GM19025 (cell line): ENCODE data around the gene SIPA1L3.
A peak's percentile ranks its signal among the peaks of the same experiment; 100 is the strongest.
"Not testable (repeated sequence)": the region's sequence is repeated elsewhere in the genome, so short reads cannot be mapped to it uniquely, and the experiment has no call there.

Experiments
- ATAC-seq: cut with Tn5 transposase; IDR thresholded peaks from one replicate; pipeline ENCODE4 v1.9.1; 2021; ENCODE audit warnings: mild to moderate bottlenecking, low read depth, moderate library complexity; ENCODE audit not compliant: unreplicated experiment

The SIPA1L3 gene

GRCh38 chr19:38224014-38224862 is 317.2 kb downstream of the SIPA1L3 start, which contains the start of gene DPF1:
TSS of gene DPF1 (minus strand) at chr19:38224222. CDS start at chr19:38224142, 80 bp downstream.
- ATAC-seq: peak; percentile 72

GRCh38 chr19:38224863-38225218 is 317.8 kb downstream of the SIPA1L3 start:
- ATAC-seq: not testable (repeated sequence)

GRCh38 chr19:38227287-38228004 is 320.4 kb downstream of the SIPA1L3 start:
- ATAC-seq: no peak

- no peak for ATAC-seq
Measured at GRCh38 chr19:38228005-38228377, 321.0 kb downstream of the SIPA1L3 start.

- ATAC-seq: no peak
Measured at GRCh38 chr19:38228491-38229439, 321.8 kb downstream of the SIPA1L3 start.

- peak; percentile 79 for ATAC-seq
Measured at GRCh38 chr19:38229585-38230073, 322.6 kb downstream of the SIPA1L3 start.

GRCh38 chr19:38230506-38231133 is 323.6 kb downstream of the SIPA1L3 start:
- ATAC-seq: not testable (repeated sequence)

- no peak for ATAC-seq
Measured at GRCh38 chr19:38231918-38232317, 324.9 kb downstream of the SIPA1L3 start.

GRCh38 chr19:38233740-38234251 is 326.8 kb downstream of the SIPA1L3 start:
- no peak for ATAC-seq

- ATAC-seq: no peak
Measured at GRCh38 chr19:38234615-38235014, 327.6 kb downstream of the SIPA1L3 start.

GRCh38 chr19:38239816-38240215 is 332.8 kb downstream of the SIPA1L3 start:
- no peak for ATAC-seq

GRCh38 chr19:38243279-38243673 is 336.3 kb downstream of the SIPA1L3 start:
- ATAC-seq: no peak

GRCh38 chr19:38245826-38246498 is 339.0 kb downstream of the SIPA1L3 start:
- no peak for ATAC-seq

GRCh38 chr19:38247126-38247525 is 340.1 kb downstream of the SIPA1L3 start:
- ATAC-seq: no peak

- no peak for ATAC-seq
Measured at GRCh38 chr19:38247734-38248268, 340.8 kb downstream of the SIPA1L3 start.

- no peak for ATAC-seq
Measured at GRCh38 chr19:38248421-38248820, 341.4 kb downstream of the SIPA1L3 start.

GRCh38 chr19:38250428-38250820 is 343.4 kb downstream of the SIPA1L3 start:
- ATAC-seq: no peak

GRCh38 chr19:38250821-38251563 is 344.0 kb downstream of the SIPA1L3 start:
- no peak for ATAC-seq
